HepG2 (cell line): Measurements from ENCODE around the gene RNF25. TPM values are rescaled to one million over a fixed set of nuclear protein-coding genes. Genes with fewer than 3 reads are reported as not detected.
A peak's percentile ranks its signal among the peaks of the same experiment; 100 is the strongest.

Source experiments
- ATAC-seq: fragments of 200-7000 bp; cut with Tn5 transposase; 3 replicates; pipeline ENCODE4 v1.9.1; 2020; ENCODE audit warnings: mild to moderate bottlenecking, moderate library complexity
- BruUV-seq: library from RNA; stranded (reverse); fragments of 400-500 nt; replicated peaks from 2 replicates; lab custom pipeline; 2021; lab: Mats Ljungman, UMichigan
- CTCF ChIA-PET: fragments of 300-600 bp; formaldehyde crosslinking; extraction: SDS; loops from one replicate; lab custom pipeline; 2021; ENCODE audit warnings: low total read pairs, inconsistent platforms, low intra/inter-chr PET ratio; lab: Yijun Ruan, JAX
- POLR2A ChIA-PET: fragments of 350-600 bp; sonication (Branson Sonifier 250); formaldehyde crosslinking; loops from one replicate; lab custom pipeline; 2020; ENCODE audit warnings: antibody characterized with exemption, inconsistent platforms; lab: Yijun Ruan, JAX
- DNase-seq: peaks from one replicate; pipeline ENCODE4 v3.0.0-alpha.2; 2015; ENCODE audit warnings: low spot score
- FAIRE-seq: peaks from 3 replicates; lab custom pipeline; 2011; peaks lifted over from hg19 to GRCh38; lab: Jason Lieb, UNC
- H2AFZ ChIP-seq: one replicate; pipeline ENCODE4 v1.6.1; 2011; ENCODE audit warnings: low read length, inconsistent platforms
- H3K27ac ChIP-seq: fragments of 300-600 bp; 3 replicates; pipeline ENCODE4 v1.8.0; 2011; ENCODE audit warnings: mixed run types, mild to moderate bottlenecking, mixed read lengths, low read length, inconsistent platforms; ENCODE audit not compliant: insufficient read depth; ENCODE audit errors: extremely low read length
- H3K27me3 ChIP-seq, 2 experiments: fragments of 200-600 bp in 1 of 2; 2 replicates in 1 of 2; 3 replicates in 1 of 2; pipeline versions ENCODE4 v1.6.0 to v1.8.0; 2011; ENCODE audit warnings: low read length in 2 of 2, mild to moderate bottlenecking in 2 of 2, moderate library complexity in 2 of 2, inconsistent platforms in 1 of 2; ENCODE audit not compliant: insufficient read depth in 2 of 2, control insufficient read depth in 1 of 2
- H3K36me3 ChIP-seq, 2 experiments: fragments of 200-600 bp in 1 of 2; replicated peaks in 1 of 2; 2 replicates in 1 of 2; 3 replicates in 1 of 2; pipeline versions ENCODE4 v1.5.1 to v1.8.0; 2011; ENCODE audit warnings: low read length in 2 of 2, inconsistent platforms in 1 of 2; ENCODE audit not compliant: insufficient read depth in 2 of 2, control insufficient read depth in 1 of 2
- H3K4me1 ChIP-seq: 2 replicates; pipeline ENCODE4 v1.5.1; 2012; ENCODE audit warnings: low read length, inconsistent platforms; ENCODE audit not compliant: insufficient read depth
- H3K4me2 ChIP-seq: 2 replicates; pipeline ENCODE4 v1.6.0; 2011; ENCODE audit warnings: low read depth, low read length, inconsistent platforms
- H3K4me3 ChIP-seq, 3 experiments: fragments of 200-600 bp in 1 of 3; sonication (generic), shearing (Covaris generic) in 1 of 3; replicated peaks in 1 of 3; 2 replicates each; pipeline ENCODE4 v1.5.1; 2011 to 2016; ENCODE audit warnings: low read length in 3 of 3, inconsistent platforms in 2 of 3, low read depth in 2 of 3, mild to moderate bottlenecking in 2 of 3, control low read depth in 1 of 3, mixed read lengths in 1 of 3; ENCODE audit not compliant: insufficient read depth in 1 of 3
- H3K79me2 ChIP-seq: one replicate; pipeline ENCODE4 v1.6.1; 2011; ENCODE audit warnings: low read length, inconsistent platforms; ENCODE audit not compliant: insufficient read depth
- H3K9ac ChIP-seq: 2 replicates; pipeline ENCODE4 v1.6.0; 2011; ENCODE audit warnings: mild to moderate bottlenecking, low read depth, low read length, inconsistent platforms; ENCODE audit not compliant: insufficient read depth
- H3K9me3 ChIP-seq: 2 replicates; pipeline ENCODE4 v1.5.1; 2012; ENCODE audit warnings: mild to moderate bottlenecking, low read length
- H4K20me1 ChIP-seq: 2 replicates; pipeline ENCODE4 v1.6.0; 2011; ENCODE audit warnings: inconsistent platforms, mild to moderate bottlenecking, low read length, moderate library complexity; ENCODE audit not compliant: insufficient read depth
- ARNT ChIP-seq: fragments of 450-650 bp; IDR thresholded peaks from 2 replicates; pipeline ENCODE4 v1.6.1; 2017
- CBX1 ChIP-seq: IDR thresholded peaks from one replicate; pipeline ENCODE4 v1.6.1; 2016; ENCODE audit warnings: antibody characterized with exemption, low read depth
- KDM5A ChIP-seq: fragments of 200-600 bp; sonication (generic); IDR thresholded peaks from 2 replicates; pipeline ENCODE4 v1.7.0; 2018; ENCODE audit warnings: antibody characterized with exemption, mild to moderate bottlenecking, low read length, borderline replicate concordance
- NCOA5 ChIP-seq: sonication (generic); formaldehyde crosslinking; IDR thresholded peaks from 2 replicates; pipeline ENCODE4 v1.4.0; 2020; ENCODE audit warnings: missing genetic modification reagents
- SSRP1 ChIP-seq: IDR thresholded peaks from 2 replicates; pipeline ENCODE4 v1.6.1; 2016; ENCODE audit warnings: control low read depth
- ZNF20 ChIP-seq: sonication (generic); formaldehyde crosslinking; IDR thresholded peaks from 2 replicates; pipeline ENCODE4 v1.4.0; 2020; ENCODE audit warnings: mild to moderate bottlenecking, moderate library complexity, missing genetic modification reagents
- ZNF629 ChIP-seq: sonication (generic); formaldehyde crosslinking; conservative IDR thresholded peaks from 2 replicates; pipeline ENCODE4 v1.5.0; 2020; ENCODE audit warnings: missing genetic modification reagents
- ZNF83 ChIP-seq: sonication (generic); formaldehyde crosslinking; IDR thresholded peaks from 2 replicates; pipeline ENCODE4 v1.4.0; 2020; ENCODE audit warnings: missing genetic modification reagents, mild to moderate bottlenecking, borderline replicate concordance
- WGBS: methylation state at CpG from one replicate; pipeline ENCODE4 v1.1.6; 2017; ENCODE audit warnings: low lambda C conversion rate; 5-methylcytosine and 5-hydroxymethylcytosine counted together
- in situ Hi-C: cut with HindIII; loops from 2 replicates; pipeline ENCODE4 v1.10.0; 2017; ENCODE audit warnings: low pct_unique_long_range_greater_than_20kb; ENCODE audit not compliant: extremely low pct_ligation_motif_present
- intact Hi-C: fragments of 100-400 bp; cut with micrococcal nuclease; formaldehyde crosslinking; loops from one replicate; pipeline ENCODE4 v1.10.0; 2022; ENCODE audit not compliant: unreplicated experiment
- polyA plus RNA-seq, 8 experiments: library from polyadenylated mRNA; depleted of rRNA in 3 of 8; stranded (reverse) in 7 of 8; unstranded in 1 of 8; fragments of >200 nt; fragmentation: Illumina TruSeq in 4 of 8; extraction: Trizol in 4 of 8; gene quantifications; 2 replicates each; pipeline versions ENCODE4 v1.2.1 to v1.2.3, GENCODE V29; 2011 to 2016; ENCODE audit warnings: low read depth in 4 of 8, missing spikeins in 1 of 8, mixed read lengths in 1 of 8; ENCODE audit not compliant: insufficient read depth in 1 of 8
- total RNA-seq, 5 experiments: library from RNA; depleted of rRNA; stranded (reverse); fragments of >200 nt; fragmentation: Illumina TruSeq; extraction: Trizol; gene quantifications; 2 replicates each; pipeline ENCODE4 v1.2.3, GENCODE V29; 2016; ENCODE audit warnings: low read depth in 1 of 5
- TF ChIP-seq, protein P1 (sequence below): sonication (generic); formaldehyde crosslinking; conservative IDR thresholded peaks from 2 replicates; pipeline ENCODE4 v1.8.1; 2023; ENCODE audit warnings: missing genetic modification reagents
- TF ChIP-seq, protein P2 (sequence below): sonication (generic); formaldehyde crosslinking; IDR thresholded peaks from 2 replicates; pipeline ENCODE4 v1.4.0; 2020; ENCODE audit warnings: missing genetic modification reagents
- TF ChIP-seq, protein P3 (sequence below), 2 experiments: sonication (generic) in 1 of 2; formaldehyde crosslinking in 1 of 2; IDR thresholded peaks; 2 replicates each; pipeline versions ENCODE4 v1.6.1 to v1.9.0; 2014 to 2022; ENCODE audit warnings: antibody characterized with exemption in 1 of 2, borderline replicate concordance in 1 of 2, inconsistent platforms in 1 of 2, low read depth in 1 of 2, missing genetic modification reagents in 1 of 2

Gene RNF25
- total and polyA plus RNA-seq, 2 of the 13 experiments (the other 11 are each of a cell fraction or from before 2014, with no cell fraction given) = 37.0 to 87.6 TPM

DNA sequence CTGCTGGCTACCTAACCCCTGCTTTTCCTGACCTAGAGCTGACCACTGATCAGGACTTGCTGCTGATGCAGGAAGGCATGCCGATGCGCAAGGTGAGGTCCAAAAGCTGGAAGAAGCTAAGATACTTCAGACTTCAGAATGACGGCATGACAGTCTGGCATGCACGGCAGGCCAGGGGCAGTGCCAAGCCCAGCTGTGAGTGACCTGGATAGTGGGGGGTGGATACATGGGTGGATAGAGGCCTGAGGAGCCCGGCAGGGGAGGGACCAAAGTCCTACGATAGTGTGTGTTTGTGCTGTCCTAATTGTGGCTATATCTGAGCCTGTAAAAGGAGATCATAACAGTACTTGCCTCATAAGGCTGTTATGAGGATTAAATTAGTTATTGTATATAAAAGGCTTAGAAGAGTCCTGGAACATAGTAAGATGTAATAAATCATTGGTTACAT is 55.9 kb downstream of the RNF25 start:
- peak overlapping the region; percentile 5 to 66 (median 6); a peak in 3 of 6 replicates for H3K4me3 ChIP-seq
- no peaks in the 10 kb centered on the region for H3K9me3 ChIP-seq
- no peaks in the 10 kb centered on the region for H3K79me2 ChIP-seq
- ATAC-seq = peak; percentile 92
- ChIA-PET CTCF (no interaction called here), POLR2A (interaction anchor here (0.6 to 1.8 kb wide), 2 partner anchors 17 to 25 kb away, joined by 4 to 5 read pairs; no protein-coding TSS in a partner anchor)
- peaks cover 26% of the 10 kb centered on the region for H3K4me1 ChIP-seq
- intact Hi-C loops = no loop called here
- no peaks in the 10 kb centered on the region for H4K20me1 ChIP-seq
- peak overlapping the region; percentile 77 for H3K4me2 ChIP-seq
- peaks cover 1 to 16% of the 10 kb centered on the region in 2 experiments; a peak in 4 of 5 replicates for H3K27me3 ChIP-seq
- peak; percentile 56 for DNase-seq
- no peak overlapping the region for H3K9ac ChIP-seq
- H3K36me3 ChIP-seq = no peaks in the 10 kb centered on the region
- no peak overlapping the region for H3K27ac ChIP-seq
- no TSS peak for BruUV-seq
- H2AFZ ChIP-seq = peak overlapping the region; percentile 30
- 1% methylated on average over 6 of the region's 6 CpGs for WGBS
- FAIRE-seq = no peak
- in situ Hi-C loops = no loop called here
- TF ChIP-seq SSRP1 (CRISPR knock-in tag) (no peak), NCOA5 (no peak), CBX1 (no peak), KDM5A (no peak), ZNF629 (CRISPR knock-in tag) (no peak), ARNT (no peak), ZNF20 (no peak), ZNF83 (no peak)
- TF ChIP-seq, protein P1, sequence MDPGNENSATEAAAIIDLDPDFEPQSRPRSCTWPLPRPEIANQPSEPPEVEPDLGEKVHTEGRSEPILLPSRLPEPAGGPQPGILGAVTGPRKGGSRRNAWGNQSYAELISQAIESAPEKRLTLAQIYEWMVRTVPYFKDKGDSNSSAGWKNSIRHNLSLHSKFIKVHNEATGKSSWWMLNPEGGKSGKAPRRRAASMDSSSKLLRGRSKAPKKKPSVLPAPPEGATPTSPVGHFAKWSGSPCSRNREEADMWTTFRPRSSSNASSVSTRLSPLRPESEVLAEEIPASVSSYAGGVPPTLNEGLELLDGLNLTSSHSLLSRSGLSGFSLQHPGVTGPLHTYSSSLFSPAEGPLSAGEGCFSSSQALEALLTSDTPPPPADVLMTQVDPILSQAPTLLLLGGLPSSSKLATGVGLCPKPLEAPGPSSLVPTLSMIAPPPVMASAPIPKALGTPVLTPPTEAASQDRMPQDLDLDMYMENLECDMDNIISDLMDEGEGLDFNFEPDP (CRISPR knock-in tag) = no peak
- TF ChIP-seq, protein P2, sequence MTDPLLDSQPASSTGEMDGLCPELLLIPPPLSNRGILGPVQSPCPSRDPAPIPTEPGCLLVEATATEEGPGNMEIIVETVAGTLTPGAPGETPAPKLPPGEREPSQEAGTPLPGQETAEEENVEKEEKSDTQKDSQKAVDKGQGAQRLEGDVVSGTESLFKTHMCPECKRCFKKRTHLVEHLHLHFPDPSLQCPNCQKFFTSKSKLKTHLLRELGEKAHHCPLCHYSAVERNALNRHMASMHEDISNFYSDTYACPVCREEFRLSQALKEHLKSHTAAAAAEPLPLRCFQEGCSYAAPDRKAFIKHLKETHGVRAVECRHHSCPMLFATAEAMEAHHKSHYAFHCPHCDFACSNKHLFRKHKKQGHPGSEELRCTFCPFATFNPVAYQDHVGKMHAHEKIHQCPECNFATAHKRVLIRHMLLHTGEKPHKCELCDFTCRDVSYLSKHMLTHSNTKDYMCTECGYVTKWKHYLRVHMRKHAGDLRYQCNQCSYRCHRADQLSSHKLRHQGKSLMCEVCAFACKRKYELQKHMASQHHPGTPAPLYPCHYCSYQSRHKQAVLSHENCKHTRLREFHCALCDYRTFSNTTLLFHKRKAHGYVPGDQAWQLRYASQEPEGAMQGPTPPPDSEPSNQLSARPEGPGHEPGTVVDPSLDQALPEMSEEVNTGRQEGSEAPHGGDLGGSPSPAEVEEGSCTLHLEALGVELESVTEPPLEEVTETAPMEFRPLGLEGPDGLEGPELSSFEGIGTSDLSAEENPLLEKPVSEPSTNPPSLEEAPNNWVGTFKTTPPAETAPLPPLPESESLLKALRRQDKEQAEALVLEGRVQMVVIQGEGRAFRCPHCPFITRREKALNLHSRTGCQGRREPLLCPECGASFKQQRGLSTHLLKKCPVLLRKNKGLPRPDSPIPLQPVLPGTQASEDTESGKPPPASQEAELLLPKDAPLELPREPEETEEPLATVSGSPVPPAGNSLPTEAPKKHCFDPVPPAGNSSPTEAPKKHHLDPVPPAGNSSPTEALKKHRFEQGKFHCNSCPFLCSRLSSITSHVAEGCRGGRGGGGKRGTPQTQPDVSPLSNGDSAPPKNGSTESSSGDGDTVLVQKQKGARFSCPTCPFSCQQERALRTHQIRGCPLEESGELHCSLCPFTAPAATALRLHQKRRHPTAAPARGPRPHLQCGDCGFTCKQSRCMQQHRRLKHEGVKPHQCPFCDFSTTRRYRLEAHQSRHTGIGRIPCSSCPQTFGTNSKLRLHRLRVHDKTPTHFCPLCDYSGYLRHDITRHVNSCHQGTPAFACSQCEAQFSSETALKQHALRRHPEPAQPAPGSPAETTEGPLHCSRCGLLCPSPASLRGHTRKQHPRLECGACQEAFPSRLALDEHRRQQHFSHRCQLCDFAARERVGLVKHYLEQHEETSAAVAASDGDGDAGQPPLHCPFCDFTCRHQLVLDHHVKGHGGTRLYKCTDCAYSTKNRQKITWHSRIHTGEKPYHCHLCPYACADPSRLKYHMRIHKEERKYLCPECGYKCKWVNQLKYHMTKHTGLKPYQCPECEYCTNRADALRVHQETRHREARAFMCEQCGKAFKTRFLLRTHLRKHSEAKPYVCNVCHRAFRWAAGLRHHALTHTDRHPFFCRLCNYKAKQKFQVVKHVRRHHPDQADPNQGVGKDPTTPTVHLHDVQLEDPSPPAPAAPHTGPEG (CRISPR knock-in tag) = no peak
- TF ChIP-seq, protein P3, sequence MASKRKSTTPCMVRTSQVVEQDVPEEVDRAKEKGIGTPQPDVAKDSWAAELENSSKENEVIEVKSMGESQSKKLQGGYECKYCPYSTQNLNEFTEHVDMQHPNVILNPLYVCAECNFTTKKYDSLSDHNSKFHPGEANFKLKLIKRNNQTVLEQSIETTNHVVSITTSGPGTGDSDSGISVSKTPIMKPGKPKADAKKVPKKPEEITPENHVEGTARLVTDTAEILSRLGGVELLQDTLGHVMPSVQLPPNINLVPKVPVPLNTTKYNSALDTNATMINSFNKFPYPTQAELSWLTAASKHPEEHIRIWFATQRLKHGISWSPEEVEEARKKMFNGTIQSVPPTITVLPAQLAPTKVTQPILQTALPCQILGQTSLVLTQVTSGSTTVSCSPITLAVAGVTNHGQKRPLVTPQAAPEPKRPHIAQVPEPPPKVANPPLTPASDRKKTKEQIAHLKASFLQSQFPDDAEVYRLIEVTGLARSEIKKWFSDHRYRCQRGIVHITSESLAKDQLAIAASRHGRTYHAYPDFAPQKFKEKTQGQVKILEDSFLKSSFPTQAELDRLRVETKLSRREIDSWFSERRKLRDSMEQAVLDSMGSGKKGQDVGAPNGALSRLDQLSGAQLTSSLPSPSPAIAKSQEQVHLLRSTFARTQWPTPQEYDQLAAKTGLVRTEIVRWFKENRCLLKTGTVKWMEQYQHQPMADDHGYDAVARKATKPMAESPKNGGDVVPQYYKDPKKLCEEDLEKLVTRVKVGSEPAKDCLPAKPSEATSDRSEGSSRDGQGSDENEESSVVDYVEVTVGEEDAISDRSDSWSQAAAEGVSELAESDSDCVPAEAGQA (IDR thresholded peaks at IDR 0.05; ENCODE audit: low read depth) = no peak
- TF ChIP-seq, protein P3 (CRISPR knock-in tag; IDR thresholded peaks at IDR 0.05; ENCODE audit: borderline replicate concordance) = no peak
